H1 (cell line): ENCODE results near the gene DCP2.

Source experiments
- CHD7 ChIP-seq: fragments of 300-600 bp; sonication (generic); IDR thresholded peaks from 2 replicates; pipeline ENCODE4 v1.7.1; 2012; ENCODE audit warnings: low read length, moderate library complexity, mild to moderate bottlenecking, inconsistent platforms; ENCODE audit not compliant: insufficient replicate concordance
- TCF12 ChIP-seq: IDR thresholded peaks from 2 replicates; pipeline ENCODE4 v1.6.1; 2011; ENCODE audit warnings: low read depth, mild to moderate bottlenecking, low read length

- TF ChIP-seq CHD7 (no peak), TCF12 (no peak)
Observed at GRCh38 chr5:113065626-113066025, 89.0 kb downstream of the DCP2 start.
